DOHH2 (cell line): ENCODE measurements around the gene GRAMD2A.
A peak's percentile ranks its signal among the peaks of the same experiment; 100 is the strongest.

Experiments
- H3F3A ChIP-seq: fragments of 200-600 bp; sonication (generic), shearing (Covaris generic); 2 replicates; pipeline ENCODE4 v1.6.0; 2016; ENCODE audit warnings: antibody characterized with exemption, mild to moderate bottlenecking; ENCODE audit not compliant: control insufficient read depth, insufficient read depth
- H3K27ac ChIP-seq: fragments of 200-600 bp; sonication (generic); 2 replicates; pipeline ENCODE4 v1.5.1; 2014; ENCODE audit warnings: low read depth, mild to moderate bottlenecking, low read length, moderate library complexity
- H3K27me3 ChIP-seq: fragments of 200-600 bp; sonication (generic); 2 replicates; pipeline ENCODE4 v1.6.1; 2014; ENCODE audit warnings: mild to moderate bottlenecking, low read length, mixed read lengths; ENCODE audit not compliant: control insufficient read depth
- H3K36me3 ChIP-seq: fragments of 200-600 bp; sonication (generic); 2 replicates; pipeline ENCODE4 v1.6.1; 2014; ENCODE audit warnings: mild to moderate bottlenecking, low read length, moderate library complexity, mixed read lengths; ENCODE audit not compliant: control insufficient read depth
- H3K4me1 ChIP-seq: fragments of 200-600 bp; sonication (generic); 2 replicates; pipeline ENCODE4 v1.6.1; 2014; ENCODE audit warnings: mild to moderate bottlenecking, low read length, mixed read lengths; ENCODE audit not compliant: control insufficient read depth
- H3K4me2 ChIP-seq: fragments of 200-600 bp; sonication (generic); 2 replicates; pipeline ENCODE4 v1.6.0; 2014; ENCODE audit warnings: mild to moderate bottlenecking, low read length, moderate library complexity
- H3K4me3 ChIP-seq: fragments of 200-600 bp; sonication (generic); 2 replicates; pipeline ENCODE4 v1.5.1; 2014; ENCODE audit warnings: mild to moderate bottlenecking, low read length, mixed read lengths
- H3K79me2 ChIP-seq: fragments of 200-600 bp; sonication (generic); 2 replicates; pipeline ENCODE4 v1.6.1; 2014; ENCODE audit warnings: mild to moderate bottlenecking, low read length, mixed read lengths; ENCODE audit not compliant: control insufficient read depth
- H3K9me2 ChIP-seq: fragments of 200-600 bp; sonication (generic); replicated peaks from 2 replicates; pipeline ENCODE4 v1.6.1; 2014; ENCODE audit warnings: mild to moderate bottlenecking, low read length, mixed read lengths; ENCODE audit not compliant: control insufficient read depth
- H3K9me3 ChIP-seq: fragments of 200-600 bp; sonication (generic); 2 replicates; pipeline ENCODE4 v1.6.1; 2014; ENCODE audit warnings: antibody characterized with exemption, low read length, mixed read lengths; ENCODE audit not compliant: control insufficient read depth, insufficient read depth
- H4K20me1 ChIP-seq: fragments of 200-600 bp; sonication (generic); 2 replicates; pipeline ENCODE4 v1.6.0; 2014; ENCODE audit warnings: low read depth, mild to moderate bottlenecking, antibody characterized with exemption, low read length, moderate library complexity; ENCODE audit not compliant: control insufficient read depth, insufficient read depth
- EZH2phosphoT487 ChIP-seq: fragments of 200-600 bp; sonication (generic); IDR thresholded peaks from 2 replicates; pipeline ENCODE4 v1.6.1; 2017; ENCODE audit warnings: borderline replicate concordance, mild to moderate bottlenecking, antibody characterized with exemption, low read length, moderate library complexity, mixed read lengths
- TF ChIP-seq, protein P1 (sequence below): fragments of 200-600 bp; sonication (generic); IDR thresholded peaks from one replicate; pipeline ENCODE4 v1.5.1; 2014; ENCODE audit warnings: antibody characterized with exemption, mild to moderate bottlenecking, low read depth, low read length; ENCODE audit not compliant: poor library complexity, severe bottlenecking

GRAMD2A gene

DNA sequence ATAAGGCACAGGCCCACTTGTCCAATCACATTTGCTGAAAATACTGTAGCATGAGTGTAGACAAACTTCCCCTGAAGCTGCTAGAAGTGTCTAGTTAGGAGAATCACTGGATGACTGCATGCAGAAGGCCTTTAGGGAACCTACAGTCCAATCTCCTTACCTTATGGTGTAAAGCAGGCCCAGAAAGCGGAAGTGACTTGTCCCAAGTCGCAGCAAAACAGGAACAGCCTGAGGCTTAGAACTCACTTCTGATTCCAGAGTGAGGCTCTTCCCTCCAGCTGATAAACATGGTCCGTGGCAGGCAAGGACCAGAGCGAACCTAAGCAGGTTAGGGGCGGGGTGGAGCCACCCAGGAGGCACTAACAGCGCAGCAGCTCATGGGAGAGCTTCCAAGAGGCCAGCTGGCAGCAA, 2.5 kb downstream of the GRAMD2A start:
- peaks cover 23% of the 10 kb centered on the region for H3K36me3 ChIP-seq
- TF ChIP-seq EZH2phosphoT487 = no peak
- TF ChIP-seq, protein P1, sequence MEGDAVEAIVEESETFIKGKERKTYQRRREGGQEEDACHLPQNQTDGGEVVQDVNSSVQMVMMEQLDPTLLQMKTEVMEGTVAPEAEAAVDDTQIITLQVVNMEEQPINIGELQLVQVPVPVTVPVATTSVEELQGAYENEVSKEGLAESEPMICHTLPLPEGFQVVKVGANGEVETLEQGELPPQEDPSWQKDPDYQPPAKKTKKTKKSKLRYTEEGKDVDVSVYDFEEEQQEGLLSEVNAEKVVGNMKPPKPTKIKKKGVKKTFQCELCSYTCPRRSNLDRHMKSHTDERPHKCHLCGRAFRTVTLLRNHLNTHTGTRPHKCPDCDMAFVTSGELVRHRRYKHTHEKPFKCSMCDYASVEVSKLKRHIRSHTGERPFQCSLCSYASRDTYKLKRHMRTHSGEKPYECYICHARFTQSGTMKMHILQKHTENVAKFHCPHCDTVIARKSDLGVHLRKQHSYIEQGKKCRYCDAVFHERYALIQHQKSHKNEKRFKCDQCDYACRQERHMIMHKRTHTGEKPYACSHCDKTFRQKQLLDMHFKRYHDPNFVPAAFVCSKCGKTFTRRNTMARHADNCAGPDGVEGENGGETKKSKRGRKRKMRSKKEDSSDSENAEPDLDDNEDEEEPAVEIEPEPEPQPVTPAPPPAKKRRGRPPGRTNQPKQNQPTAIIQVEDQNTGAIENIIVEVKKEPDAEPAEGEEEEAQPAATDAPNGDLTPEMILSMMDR = no peak
- no peak overlapping the region for H3K4me3 ChIP-seq
- peaks cover 6% of the 10 kb centered on the region for H3K27me3 ChIP-seq
- peaks cover 11% of the 10 kb centered on the region for H3K4me1 ChIP-seq
- no peaks in the 10 kb centered on the region; the same call in 1 of the 2 replicates for H4K20me1 ChIP-seq
- H3K9me2 ChIP-seq = no peaks in the 10 kb centered on the region
- H3F3A ChIP-seq = peaks cover 12% of the 10 kb centered on the region
- no peak overlapping the region for H3K27ac ChIP-seq
- H3K79me2 ChIP-seq = no peaks in the 10 kb centered on the region
- no peaks in the 10 kb centered on the region for H3K9me3 ChIP-seq
- peak overlapping the region; percentile 15; the same call in 1 of the 2 replicates for H3K4me2 ChIP-seq

DNA sequence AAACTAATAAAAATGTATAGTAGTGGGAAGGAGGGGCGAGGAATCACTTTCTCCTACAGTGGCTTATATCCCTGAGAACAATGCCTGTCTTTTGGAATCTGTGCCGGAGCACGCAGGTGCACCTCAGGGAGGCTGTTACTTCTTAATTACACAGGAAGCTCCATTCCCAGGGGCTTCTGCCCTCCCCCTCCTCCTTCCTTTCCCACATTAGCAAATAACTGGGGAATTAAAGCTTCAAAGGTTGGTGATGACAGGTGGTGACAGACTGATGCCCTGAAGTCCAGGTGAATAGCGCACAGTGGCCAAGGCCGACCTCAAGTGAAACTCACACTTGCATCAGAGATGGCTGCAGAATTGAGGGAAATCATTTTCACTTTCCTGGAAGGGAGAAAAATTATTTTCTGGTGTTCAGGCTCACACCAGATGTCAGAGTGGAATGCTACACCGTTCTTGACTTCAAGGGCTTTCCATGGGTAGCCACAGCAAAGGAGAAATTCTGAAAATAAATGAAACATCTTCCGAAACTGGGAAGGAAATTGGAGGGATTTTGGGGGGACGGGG, 3.7 kb downstream of the GRAMD2A start:
- no peak overlapping the region for H3K4me3 ChIP-seq
- H3K79me2 ChIP-seq = no peaks in the 10 kb centered on the region
- peaks cover 11% of the 10 kb centered on the region for H3K4me1 ChIP-seq
- no peaks in the 10 kb centered on the region for H4K20me1 ChIP-seq
- H3K27ac ChIP-seq = no peak overlapping the region
- H3K9me2 ChIP-seq = no peaks in the 10 kb centered on the region
- peaks cover 11% of the 10 kb centered on the region for H3K36me3 ChIP-seq
- peaks cover 10% of the 10 kb centered on the region for H3K27me3 ChIP-seq
- H3K9me3 ChIP-seq = no peaks in the 10 kb centered on the region
- peaks cover 3% of the 10 kb centered on the region for H3F3A ChIP-seq
- H3K4me2 ChIP-seq = no peak overlapping the region
- TF ChIP-seq EZH2phosphoT487 = no peak
- TF ChIP-seq, protein P1 = no peak

DNA sequence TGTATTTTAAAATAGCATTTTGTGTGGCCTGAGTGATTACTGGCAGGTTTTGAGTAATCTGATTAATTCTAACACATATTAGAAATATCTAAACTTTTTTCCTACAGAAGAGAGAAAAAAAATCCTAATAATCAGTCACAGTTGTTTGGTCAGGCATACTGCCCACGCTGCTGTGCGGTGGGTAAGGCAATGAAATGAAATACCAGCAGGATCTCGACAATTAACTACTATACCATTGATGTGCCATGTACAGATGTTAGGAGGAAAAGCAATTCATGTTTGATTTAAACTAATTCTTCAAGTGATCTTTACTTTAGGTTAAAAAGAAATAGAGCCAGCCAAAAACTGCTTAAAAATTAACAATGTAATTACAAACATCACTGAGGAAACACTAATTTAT, 5.2 kb downstream of the GRAMD2A start:
- peaks cover 3% of the 10 kb centered on the region; the same call in 1 of the 2 replicates for H3F3A ChIP-seq
- H3K4me3 ChIP-seq = no peak overlapping the region
- H3K9me2 ChIP-seq = no peaks in the 10 kb centered on the region
- no peak overlapping the region for H3K27ac ChIP-seq
- TF ChIP-seq, protein P1 = no peak
- no peak for TF ChIP-seq EZH2phosphoT487
- H3K4me2 ChIP-seq = no peak overlapping the region
- H3K4me1 ChIP-seq = peaks cover 11% of the 10 kb centered on the region
- H4K20me1 ChIP-seq = no peaks in the 10 kb centered on the region
- H3K79me2 ChIP-seq = no peaks in the 10 kb centered on the region
- no peaks in the 10 kb centered on the region for H3K9me3 ChIP-seq
- peaks cover 10% of the 10 kb centered on the region for H3K27me3 ChIP-seq
- H3K36me3 ChIP-seq = no peaks in the 10 kb centered on the region
